ENCODE data around the gene HS3ST4. TPM values are rescaled to one million over a fixed set of nuclear protein-coding genes. Genes with fewer than 3 reads are reported as not detected.

The HS3ST4 gene
- total RNA-seq, 2 experiments from 2014 or later: not detected

DNA sequence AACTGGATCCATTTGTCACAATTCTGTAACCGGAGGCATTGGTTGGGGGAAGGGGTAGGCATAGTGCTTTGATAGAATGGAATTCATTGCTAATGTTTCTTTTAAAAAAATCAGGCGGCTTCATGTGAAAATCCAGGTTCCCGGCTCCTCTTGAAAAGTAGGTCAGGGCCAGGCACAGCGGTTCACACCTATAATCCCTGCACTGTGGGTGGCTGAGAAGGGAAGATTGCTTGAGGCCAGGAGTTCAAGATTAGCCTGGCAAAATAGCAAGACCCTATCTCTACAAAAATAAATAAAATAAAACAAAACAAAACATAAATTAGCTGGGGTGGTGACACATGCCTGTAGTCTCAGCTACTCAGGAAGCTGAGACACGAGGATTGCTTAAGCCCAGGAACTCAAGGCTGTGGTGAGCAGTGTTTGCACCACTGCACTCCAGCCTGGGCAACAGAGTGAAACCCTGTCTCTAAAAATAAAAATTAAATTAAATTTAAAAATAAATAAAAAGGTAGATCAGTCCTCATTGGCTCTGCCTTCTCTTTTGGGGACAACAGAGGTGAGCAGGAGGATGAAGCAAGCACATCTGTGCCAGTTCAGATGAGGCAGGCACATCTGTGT, 466.5 kb downstream of the HS3ST4 start:
- TF ChIP-seq, protein P1, sequence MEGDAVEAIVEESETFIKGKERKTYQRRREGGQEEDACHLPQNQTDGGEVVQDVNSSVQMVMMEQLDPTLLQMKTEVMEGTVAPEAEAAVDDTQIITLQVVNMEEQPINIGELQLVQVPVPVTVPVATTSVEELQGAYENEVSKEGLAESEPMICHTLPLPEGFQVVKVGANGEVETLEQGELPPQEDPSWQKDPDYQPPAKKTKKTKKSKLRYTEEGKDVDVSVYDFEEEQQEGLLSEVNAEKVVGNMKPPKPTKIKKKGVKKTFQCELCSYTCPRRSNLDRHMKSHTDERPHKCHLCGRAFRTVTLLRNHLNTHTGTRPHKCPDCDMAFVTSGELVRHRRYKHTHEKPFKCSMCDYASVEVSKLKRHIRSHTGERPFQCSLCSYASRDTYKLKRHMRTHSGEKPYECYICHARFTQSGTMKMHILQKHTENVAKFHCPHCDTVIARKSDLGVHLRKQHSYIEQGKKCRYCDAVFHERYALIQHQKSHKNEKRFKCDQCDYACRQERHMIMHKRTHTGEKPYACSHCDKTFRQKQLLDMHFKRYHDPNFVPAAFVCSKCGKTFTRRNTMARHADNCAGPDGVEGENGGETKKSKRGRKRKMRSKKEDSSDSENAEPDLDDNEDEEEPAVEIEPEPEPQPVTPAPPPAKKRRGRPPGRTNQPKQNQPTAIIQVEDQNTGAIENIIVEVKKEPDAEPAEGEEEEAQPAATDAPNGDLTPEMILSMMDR (IDR thresholded peaks at IDR 0.05): no peak
- no peaks in the 10 kb centered on the region for H3K9me3 Mint-ChIP-seq
- H3K4me3 Mint-ChIP-seq: no peak overlapping the region
- H3K36me3 Mint-ChIP-seq (ENCODE audit: low read depth): no peaks in the 10 kb centered on the region
- no peak for ATAC-seq
- no peaks in the 10 kb centered on the region for H3K4me1 Mint-ChIP-seq (ENCODE audit: low read depth)
- intact Hi-C loops (cut with micrococcal nuclease): no loop called here
- H3K27me3 Mint-ChIP-seq: no peaks in the 10 kb centered on the region
- DNase-seq: no peak
- ChIA-PET CTCF (no interaction called here), POLR2A (no interaction called here)
- no peak overlapping the region for H3K27ac Mint-ChIP-seq

DNA sequence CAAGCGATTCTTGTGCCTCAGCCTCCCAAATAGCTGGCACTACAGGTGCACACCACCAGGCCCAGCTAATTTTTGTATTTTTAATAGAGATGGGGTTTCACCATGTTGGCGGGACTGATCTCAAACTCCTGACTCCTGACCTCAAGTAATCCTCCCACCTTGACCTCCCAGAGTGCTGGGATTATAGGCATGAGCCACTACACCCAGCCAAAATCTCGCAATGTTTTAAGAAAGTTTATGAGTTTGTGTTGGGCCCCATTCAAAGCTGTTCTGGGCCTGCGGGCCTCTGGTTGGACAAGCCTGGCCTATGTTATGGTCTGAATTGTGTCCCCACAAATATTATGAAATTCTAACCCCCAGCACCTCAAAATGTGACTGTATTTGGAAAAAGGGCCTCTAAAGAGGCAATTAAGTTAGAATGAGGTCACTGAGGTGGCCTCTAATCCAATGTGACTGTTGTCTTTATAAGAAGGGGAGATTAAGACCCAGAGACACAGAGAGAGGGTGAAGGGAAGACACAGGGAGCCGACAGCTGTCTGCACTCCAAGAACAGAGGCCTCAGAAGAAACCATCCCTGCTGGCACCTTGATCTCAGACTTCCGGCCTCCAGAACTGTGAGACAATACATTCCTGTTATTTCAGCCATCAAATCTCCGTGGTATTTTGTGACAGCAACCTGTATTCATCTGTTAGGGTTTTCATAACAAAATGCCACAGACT, 469.9 kb downstream of the HS3ST4 start:
- no peak overlapping the region for H3K27ac Mint-ChIP-seq
- H3K4me3 Mint-ChIP-seq: no peak overlapping the region
- ChIA-PET POLR2A (interaction anchor here (0.8 kb wide), 1 partner anchor 14 kb away, joined by 3 read pairs; no protein-coding TSS in a partner anchor), CTCF (no interaction called here)
- ATAC-seq: no peak
- no peak for DNase-seq
- intact Hi-C loops (cut with micrococcal nuclease): no loop called here
- H3K36me3 Mint-ChIP-seq (ENCODE audit: low read depth): no peaks in the 10 kb centered on the region
- no peaks in the 10 kb centered on the region for H3K9me3 Mint-ChIP-seq
- H3K4me1 Mint-ChIP-seq (ENCODE audit: low read depth): no peaks in the 10 kb centered on the region
- no peaks in the 10 kb centered on the region for H3K27me3 Mint-ChIP-seq
- TF ChIP-seq, protein P1 (IDR thresholded peaks at IDR 0.05): no peak

DNA sequence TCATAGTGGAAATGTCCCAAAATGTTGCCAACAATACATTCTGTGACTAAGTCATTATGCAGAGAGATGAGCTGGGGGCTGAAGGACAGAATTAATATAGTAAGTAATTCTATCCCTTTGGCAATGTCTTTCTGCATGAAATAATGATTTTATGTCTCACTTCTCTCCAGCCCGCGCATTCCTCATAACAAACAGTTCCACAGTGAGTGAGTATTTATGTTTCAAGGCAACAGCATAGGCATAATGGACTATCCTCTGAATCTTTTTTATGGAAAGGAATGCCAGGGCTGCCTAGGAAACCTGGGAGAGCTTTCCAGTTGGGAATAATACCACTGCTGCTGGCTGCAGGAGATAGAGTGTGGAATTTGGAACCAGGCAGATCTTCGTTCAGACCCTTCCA, 477.7 kb downstream of the HS3ST4 start:
- intact Hi-C loops (cut with micrococcal nuclease): no loop called here

DNA sequence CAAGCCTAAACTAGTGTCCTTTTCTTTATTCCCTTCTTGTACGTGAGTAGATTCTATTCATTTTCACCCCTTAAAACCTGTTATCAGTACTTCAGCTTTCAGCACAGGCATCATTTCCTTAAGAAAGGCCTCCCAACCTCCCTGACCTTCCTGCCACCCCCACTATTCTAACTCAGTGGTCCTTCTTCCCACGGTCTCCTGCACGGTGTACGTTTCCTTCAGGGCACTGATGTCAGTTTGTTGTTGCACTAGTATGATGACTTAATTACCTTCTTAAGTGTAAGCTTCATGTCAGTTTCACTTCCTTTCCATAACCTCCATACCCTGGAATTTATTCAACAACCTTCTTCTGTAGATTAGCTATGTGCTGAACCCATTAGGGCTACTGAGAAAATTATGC, 484.2 kb downstream of the HS3ST4 start:
- Mint-ChIP-seq H3K36me3 (ENCODE audit: low read depth) (no peaks in the 10 kb centered on the region), H3K4me1 (ENCODE audit: low read depth) (peaks cover 9% of the 10 kb centered on the region), H3K27ac (no peak overlapping the region), H3K27me3 (peaks cover 11% of the 10 kb centered on the region), H3K9me3 (no peaks in the 10 kb centered on the region), H3K4me3 (no peak overlapping the region)
- TF ChIP-seq, protein P1 (IDR thresholded peaks at IDR 0.05): no peak
- ChIA-PET CTCF (no interaction called here), POLR2A (interaction anchor here (1.0 kb wide), 1 partner anchor 15 kb away, joined by 3 read pairs; no protein-coding TSS in a partner anchor)
- intact Hi-C loops (cut with micrococcal nuclease): no loop called here
- no peak for ATAC-seq
- DNase-seq: peak; percentile 3

More for the DNA sequence above, 477.7 kb downstream of the HS3ST4 start:
- Mint-ChIP-seq H3K27me3 (peaks cover 13% of the 10 kb centered on the region), H3K4me3 (no peak overlapping the region), H3K9me3 (no peaks in the 10 kb centered on the region), H3K27ac (no peak overlapping the region), H3K36me3 (ENCODE audit: low read depth) (no peaks in the 10 kb centered on the region), H3K4me1 (ENCODE audit: low read depth) (no peaks in the 10 kb centered on the region)
- CTCF ChIA-PET: no interaction called here
- no peak for DNase-seq
- TF ChIP-seq, protein P1 (IDR thresholded peaks at IDR 0.05): no peak
- POLR2A ChIA-PET: no interaction called here
- ATAC-seq: no peak

DNA sequence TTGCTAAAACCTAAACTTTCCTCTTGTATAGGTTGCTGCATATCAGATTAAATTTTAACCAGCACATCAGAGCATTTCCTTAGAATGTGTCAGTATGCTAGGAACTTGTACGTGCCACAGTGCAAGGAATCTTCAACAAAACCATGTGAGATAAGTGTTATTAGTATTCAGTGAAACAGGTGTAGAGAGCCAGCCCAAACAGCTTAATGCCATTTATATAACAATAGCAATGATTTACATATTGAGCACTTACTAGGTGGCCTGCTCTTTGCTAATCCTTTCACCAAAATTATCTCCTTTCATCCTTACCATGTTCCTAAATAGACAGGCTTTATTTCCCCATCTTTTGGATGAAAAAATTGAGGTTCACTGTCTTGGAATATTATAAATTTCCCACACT, 485.7 kb downstream of the HS3ST4 start:
- TF ChIP-seq, protein P1 (IDR thresholded peaks at IDR 0.05): no peak
- no peak overlapping the region for H3K27ac Mint-ChIP-seq

More for the DNA sequence above, 485.7 kb downstream of the HS3ST4 start:
- ChIA-PET POLR2A (no interaction called here), CTCF (no interaction called here)
- intact Hi-C loops (cut with micrococcal nuclease): no loop called here
- Mint-ChIP-seq H3K36me3 (ENCODE audit: low read depth) (no peaks in the 10 kb centered on the region), H3K9me3 (peaks cover 3% of the 10 kb centered on the region), H3K4me3 (no peak overlapping the region), H3K4me1 (ENCODE audit: low read depth) (peaks cover 9% of the 10 kb centered on the region), H3K27me3 (peaks cover 7% of the 10 kb centered on the region)
- DNase-seq (no peak), ATAC-seq (no peak)

Measured in activated CD8-positive, alpha-beta T cell treated with anti-CD3 and anti-CD28 coated beads for 36 hours (primary cell).